VCaP (cell line): ENCODE results near the gene CFAP410.
A peak's percentile ranks its signal among the peaks of the same experiment; 100 is the strongest.

Experiments
- H3K27ac ChIP-seq: fragments of 450-650 bp; 2 replicates; pipeline ENCODE4 v1.5.1; 2017
- CTCF ChIP-seq: fragments of 450-650 bp; conservative IDR thresholded peaks from 2 replicates; pipeline ENCODE4 v1.5.1; 2017; ENCODE audit warnings: mild to moderate bottlenecking, moderate library complexity

Gene CFAP410

DNA sequence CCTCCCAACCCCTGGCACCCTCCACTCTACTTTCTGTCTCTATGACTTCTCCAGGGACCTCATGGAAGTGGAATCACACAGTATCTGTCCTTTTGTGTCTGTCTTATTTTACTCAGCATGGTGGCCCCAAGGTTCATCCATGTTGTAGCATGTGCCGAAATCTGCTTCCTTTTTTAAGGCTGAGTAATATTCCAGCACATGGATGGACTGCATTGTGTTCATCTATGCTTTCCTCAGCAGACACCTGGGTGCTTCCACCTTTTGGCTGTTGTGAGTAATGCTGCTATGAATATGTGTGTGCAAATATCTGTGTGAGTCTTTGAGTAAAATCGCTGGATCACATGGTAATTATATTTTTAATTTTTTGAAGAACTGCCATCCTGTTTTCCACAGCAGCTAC lies 40.9 kb downstream of the CFAP410 start:
- no peak for TF ChIP-seq CTCF
- H3K27ac ChIP-seq = no peak overlapping the region

DNA sequence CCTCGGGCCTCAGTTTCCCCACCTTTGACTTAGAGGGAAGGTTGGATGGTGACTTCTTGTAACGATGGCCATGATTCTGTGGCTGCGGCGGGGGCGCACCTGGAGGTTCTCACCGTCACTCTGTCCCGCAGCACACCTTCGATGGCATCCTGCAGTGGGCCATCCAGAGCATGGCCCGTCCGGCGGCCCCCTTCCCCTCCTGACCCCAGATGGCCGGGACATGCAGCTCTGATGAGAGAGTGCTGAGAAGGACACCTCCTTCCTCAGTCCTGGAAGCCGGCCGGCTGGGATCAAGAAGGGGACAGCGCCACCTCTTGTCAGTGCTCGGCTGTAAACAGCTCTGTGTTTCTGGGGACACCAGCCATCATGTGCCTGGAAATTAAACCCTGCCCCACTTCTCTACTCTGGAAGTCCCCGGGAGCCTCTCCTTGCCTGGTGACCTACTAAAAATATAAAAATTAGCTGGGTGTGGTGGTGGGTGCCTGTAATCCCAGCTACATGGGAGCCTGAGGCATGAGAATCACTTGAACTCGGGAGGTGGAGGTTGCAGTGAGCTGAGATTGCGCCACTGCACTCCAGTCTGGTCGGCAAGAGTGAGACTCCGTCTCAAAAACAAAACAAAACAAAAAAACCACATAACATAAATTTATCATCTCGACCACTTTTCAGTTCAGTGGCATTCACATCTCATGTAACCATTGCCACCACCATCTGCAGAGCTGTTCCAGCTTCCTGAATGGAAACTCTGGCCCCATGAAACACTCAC lies 41.5 kb downstream of the CFAP410 start:
- peak; percentile 97 for TF ChIP-seq CTCF
- no peak overlapping the region for H3K27ac ChIP-seq

DNA sequence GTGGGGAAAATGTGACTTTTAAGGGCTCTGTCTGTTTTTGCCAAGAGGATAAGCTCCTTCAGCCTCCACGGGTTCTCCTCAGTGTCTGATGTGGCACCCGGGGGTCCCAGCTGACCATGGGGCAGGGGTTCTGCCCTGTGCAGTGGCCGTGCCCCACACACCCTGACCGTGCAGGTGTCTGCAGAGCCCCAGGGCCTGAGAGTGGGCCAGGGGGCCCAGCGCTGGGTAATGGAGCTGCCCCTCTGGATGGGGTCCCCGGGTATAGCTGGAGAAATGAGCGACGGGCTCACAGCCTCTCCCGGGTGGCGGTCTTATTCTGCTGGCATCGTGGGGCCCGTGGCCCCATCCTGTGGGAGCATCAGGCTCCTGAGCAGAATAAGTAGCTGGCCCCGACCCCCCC lies 42.3 kb downstream of the CFAP410 start:
- TF ChIP-seq CTCF = no peak
- H3K27ac ChIP-seq = no peak overlapping the region

DNA sequence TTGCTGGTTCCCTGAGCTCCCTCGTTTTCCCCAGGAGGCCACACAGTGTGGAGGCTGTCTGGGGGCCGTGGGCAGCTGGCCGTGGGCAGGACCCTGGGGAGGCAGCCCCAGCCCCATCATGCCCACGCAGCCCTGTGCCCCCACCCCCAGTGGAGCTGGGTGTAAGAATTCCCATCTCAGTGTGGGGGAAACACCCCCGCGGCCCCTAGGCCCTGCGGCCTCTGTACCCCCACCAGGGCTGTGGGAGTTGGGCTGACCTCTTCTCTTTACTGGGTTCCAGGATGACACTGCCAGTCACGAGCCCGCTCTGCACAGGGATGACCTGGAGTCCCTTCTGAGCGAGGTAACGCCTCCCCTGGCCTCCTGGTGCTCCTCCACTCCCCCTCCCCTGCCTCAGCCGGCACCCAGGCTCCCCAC lies 43.1 kb downstream of the CFAP410 start:
- no peak for TF ChIP-seq CTCF
- no peak overlapping the region for H3K27ac ChIP-seq

DNA sequence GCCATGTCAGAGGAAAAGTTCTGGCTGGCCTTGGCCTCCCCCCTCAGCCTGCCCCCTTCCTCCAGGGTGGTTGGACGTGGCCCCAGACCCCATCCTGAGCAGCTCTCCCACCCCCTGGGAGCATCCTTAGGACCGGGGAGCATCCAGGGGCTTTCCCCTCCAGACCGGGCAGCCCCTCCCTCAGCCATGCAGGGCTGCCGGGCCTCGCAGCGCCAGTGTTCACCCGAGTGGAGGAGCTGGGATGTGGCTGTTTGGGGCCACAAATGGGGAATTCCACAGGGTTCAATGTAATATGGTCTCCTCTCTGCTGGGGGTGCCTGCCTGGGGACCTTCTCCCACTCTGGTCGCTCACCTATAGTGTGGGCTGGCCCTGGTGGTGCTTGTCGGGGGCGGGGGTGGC lies 43.5 kb downstream of the CFAP410 start:
- no peak overlapping the region for H3K27ac ChIP-seq
- TF ChIP-seq CTCF = no peak

- H3K27ac ChIP-seq = no peak overlapping the region
- no peak for TF ChIP-seq CTCF
Observed at GRCh38 chr21:44295163-44295573, 44.0 kb downstream of the CFAP410 start.

- TF ChIP-seq CTCF = no peak
- no peak overlapping the region for H3K27ac ChIP-seq
Observed at GRCh38 chr21:44294391-44295162, 44.6 kb downstream of the CFAP410 start.
